Activated naive CD8-positive, alpha-beta T cell treated with anti-CD3 and anti-CD28 coated beads, Interleukin-2, amount 10 ng/mL, durations not matched to agents 7 days and 5 days (primary cell): ENCODE data around the gene PODNL1. TPM values are rescaled to one million over a fixed set of nuclear protein-coding genes. Genes with fewer than 3 reads are reported as not detected.
"Not testable (repeated sequence)": the region's sequence is repeated elsewhere in the genome, so short reads cannot be mapped to it uniquely, and the experiment has no call there.

Experiments used
- ATAC-seq: fragments of 150-1000 bp; cut with Tn5 transposase; one replicate; pipeline ENCODE4 v1.10.0; 2021; ENCODE audit warnings: low read depth, moderate library complexity
- POLR2A ChIA-PET: fragments of 350-600 bp; sonication (Branson Sonifier 250); formaldehyde crosslinking; loops from one replicate; lab custom pipeline; 2021; ENCODE audit warnings: antibody characterized with exemption; lab: Charles Lee
- DNase-seq: peaks from one replicate; pipeline ENCODE4 v3.0.0; 2021
- H3K27ac Mint-ChIP-seq: one replicate; pipeline ENCODE4 v1.8.0; 2022; ENCODE audit warnings: mild to moderate bottlenecking, mixed read lengths
- H3K27me3 Mint-ChIP-seq: one replicate; pipeline ENCODE4 v1.8.0; 2022; ENCODE audit warnings: mild to moderate bottlenecking, moderate library complexity, mixed read lengths
- H3K36me3 Mint-ChIP-seq: one replicate; pipeline ENCODE4 v1.8.0; 2021; ENCODE audit warnings: mild to moderate bottlenecking, mixed read lengths
- H3K4me1 Mint-ChIP-seq: one replicate; pipeline ENCODE4 v1.8.0; 2021; ENCODE audit warnings: mixed read lengths
- H3K4me3 Mint-ChIP-seq: one replicate; pipeline ENCODE4 v1.8.0; 2022; ENCODE audit warnings: mild to moderate bottlenecking, moderate library complexity, mixed read lengths
- H3K9me3 Mint-ChIP-seq: one replicate; pipeline ENCODE4 v1.8.0; 2021; ENCODE audit warnings: mixed read lengths
- total RNA-seq, 2 experiments: library from RNA; stranded (reverse); gene quantifications; one replicate each; pipeline ENCODE4 v1.2.3, GENCODE V29; 2021

The PODNL1 gene
- total RNA-seq, 2 experiments from 2014 or later: 1.2 to 1.4 TPM

GRCh38 chr19:13981021-13981420 lies 42.8 kb upstream of the PODNL1 start:
- ATAC-seq: no peak
- no peaks in the 10 kb centered on the region for H3K36me3 Mint-ChIP-seq
- H3K9me3 Mint-ChIP-seq: no peaks in the 10 kb centered on the region
- no peaks in the 10 kb centered on the region for H3K27me3 Mint-ChIP-seq
- no peak for DNase-seq
- H3K4me3 Mint-ChIP-seq: peak overlapping the region; percentile 62
- H3K4me1 Mint-ChIP-seq: peaks cover 57% of the 10 kb centered on the region
- POLR2A ChIA-PET: interaction anchor here (0.5 to 14.2 kb wide), 7 partner anchors 8 to 55 kb away, joined by 3 to 262 read pairs (median 4); partner anchors contain the start of genes IL27RA and RFX1
- H3K27ac Mint-ChIP-seq: peak overlapping the region; percentile 83

DNA sequence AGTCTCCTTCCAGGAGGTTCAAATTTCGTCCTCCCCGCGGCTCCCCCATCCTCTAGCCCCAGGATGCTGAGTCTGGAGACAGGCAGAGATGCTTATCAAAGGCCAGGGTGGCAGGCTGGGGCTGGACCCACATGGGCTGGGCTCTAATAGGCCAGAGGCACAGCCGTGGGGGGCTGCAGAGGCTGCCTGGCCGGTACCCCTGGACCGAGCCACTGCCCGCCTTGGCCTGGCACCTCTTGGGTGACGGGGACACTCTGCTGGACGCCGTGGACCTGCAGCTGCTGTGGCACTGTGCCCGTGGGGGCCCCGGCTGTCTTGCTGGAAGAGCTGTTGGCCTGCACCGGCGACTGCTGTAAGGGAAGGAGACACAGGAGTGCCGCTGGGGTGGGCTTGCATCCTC lies 42.1 kb upstream of the PODNL1 start:
- H3K9me3 Mint-ChIP-seq: no peaks in the 10 kb centered on the region
- H3K27ac Mint-ChIP-seq: no peak overlapping the region
- peaks cover 50% of the 10 kb centered on the region for H3K4me1 Mint-ChIP-seq
- no peak overlapping the region for H3K4me3 Mint-ChIP-seq
- no peak for ATAC-seq
- no peaks in the 10 kb centered on the region for H3K27me3 Mint-ChIP-seq
- DNase-seq: no peak
- POLR2A ChIA-PET: interaction anchor here (1.2 to 14.2 kb wide), 3 partner anchors 12 to 98 kb away, joined by 3 to 262 read pairs (median 3); partner anchors contain the start of gene RFX1
- no peaks in the 10 kb centered on the region for H3K36me3 Mint-ChIP-seq

GRCh38 chr19:13979686-13980085 lies 41.5 kb upstream of the PODNL1 start:
- Mint-ChIP-seq H3K4me1 (peaks cover 46% of the 10 kb centered on the region), H3K36me3 (no peaks in the 10 kb centered on the region), H3K27ac (peak overlapping the region; percentile 79), H3K9me3 (no peaks in the 10 kb centered on the region), H3K27me3 (no peaks in the 10 kb centered on the region), H3K4me3 (peak overlapping the region; percentile 60)
- POLR2A ChIA-PET: interaction anchor here (1.3 to 14.2 kb wide), 6 partner anchors 18 to 402 kb away, joined by 3 to 262 read pairs (median 8); partner anchors contain the start of genes ADGRE5, IL27RA and RFX1
- DNase-seq (no peak), ATAC-seq (no peak)

DNA sequence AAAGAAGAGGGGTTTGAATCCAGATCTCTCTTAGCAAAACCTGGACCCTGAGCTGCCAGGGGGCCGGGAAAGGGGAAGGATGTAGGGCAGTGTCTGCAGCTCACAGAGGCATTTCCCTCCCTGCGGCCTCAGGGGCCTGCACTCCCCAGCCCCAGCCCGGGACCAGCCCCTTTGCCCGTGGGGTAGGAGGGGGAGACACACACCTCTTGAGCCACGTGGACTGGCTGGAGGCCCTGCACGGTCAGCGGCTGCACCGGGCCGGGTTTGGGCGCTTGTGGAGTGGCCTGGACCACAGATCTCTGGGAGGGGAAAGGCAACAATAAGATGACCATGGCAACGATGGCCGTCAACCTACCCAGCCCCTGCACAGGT lies 41.0 kb upstream of the PODNL1 start:
- H3K4me1 Mint-ChIP-seq: peaks cover 46% of the 10 kb centered on the region
- peaks cover 2% of the 10 kb centered on the region for H3K36me3 Mint-ChIP-seq
- H3K4me3 Mint-ChIP-seq: peak overlapping the region; percentile 60
- ATAC-seq (no peak), DNase-seq (no peak)
- peak overlapping the region; percentile 79 for H3K27ac Mint-ChIP-seq
- no peaks in the 10 kb centered on the region for H3K9me3 Mint-ChIP-seq
- H3K27me3 Mint-ChIP-seq: no peaks in the 10 kb centered on the region
- POLR2A ChIA-PET: interaction anchor here (0.6 to 14.2 kb wide), 8 partner anchors 17 to 1038 kb away, joined by 3 to 262 read pairs (median 5); partner anchors contain the start of genes ADGRE5, DCAF15, IL27RA and RFX1

- DNase-seq: peak; percentile 59
- POLR2A ChIA-PET: interaction anchor here (0.6 to 14.2 kb wide), 8 partner anchors 15 to 1038 kb away, joined by 3 to 262 read pairs (median 5); partner anchors contain the start of genes ADGRE5, DCAF15, IL27RA and RFX1
- peak overlapping the region; percentile 60 for H3K4me3 Mint-ChIP-seq
- H3K27me3 Mint-ChIP-seq: no peaks in the 10 kb centered on the region
- H3K9me3 Mint-ChIP-seq: no peaks in the 10 kb centered on the region
- H3K36me3 Mint-ChIP-seq: peaks cover 5% of the 10 kb centered on the region
- ATAC-seq: peak; percentile 16
- peaks cover 47% of the 10 kb centered on the region for H3K4me1 Mint-ChIP-seq
- H3K27ac Mint-ChIP-seq: peak overlapping the region; percentile 60
Measured at GRCh38 chr19:13978351-13979243, 40.4 kb upstream of the PODNL1 start.

- H3K4me3 Mint-ChIP-seq: peak overlapping the region; percentile 30
- H3K27me3 Mint-ChIP-seq: no peaks in the 10 kb centered on the region
- no peaks in the 10 kb centered on the region for H3K9me3 Mint-ChIP-seq
- peaks cover 41% of the 10 kb centered on the region for H3K4me1 Mint-ChIP-seq
- peaks cover 5% of the 10 kb centered on the region for H3K36me3 Mint-ChIP-seq
- no peak for ATAC-seq
- POLR2A ChIA-PET: interaction anchor here (2.0 to 14.2 kb wide), 4 partner anchors 16 to 54 kb away, joined by 7 to 262 read pairs (median 12); partner anchors contain the start of genes IL27RA and RFX1
- H3K27ac Mint-ChIP-seq: peak overlapping the region; percentile 60
- no peak for DNase-seq
Measured at GRCh38 chr19:13977803-13978202, 39.6 kb upstream of the PODNL1 start.

- Mint-ChIP-seq H3K9me3 (no peaks in the 10 kb centered on the region), H3K36me3 (peaks cover 7% of the 10 kb centered on the region), H3K27ac (no peak overlapping the region), H3K4me3 (no peak overlapping the region), H3K27me3 (no peaks in the 10 kb centered on the region), H3K4me1 (peaks cover 29% of the 10 kb centered on the region)
- no peak for DNase-seq
- ATAC-seq: no peak
- POLR2A ChIA-PET: interaction anchor here (1.0 to 14.2 kb wide), 3 partner anchors 9 to 27 kb away, joined by 3 to 262 read pairs (median 4); partner anchors contain the start of gene RFX1
Measured at GRCh38 chr19:13976446-13976845, 38.2 kb upstream of the PODNL1 start.

- ATAC-seq (no peak), DNase-seq (no peak)
- peaks cover 23% of the 10 kb centered on the region for H3K4me1 Mint-ChIP-seq
- peaks cover 7% of the 10 kb centered on the region for H3K36me3 Mint-ChIP-seq
- H3K27ac Mint-ChIP-seq: peak overlapping the region; percentile 35
- H3K4me3 Mint-ChIP-seq: no peak overlapping the region
- POLR2A ChIA-PET: interaction anchor here (1.1 kb wide), 2 partner anchors 23 kb away, joined by 3 read pairs; no protein-coding TSS in a partner anchor
- no peaks in the 10 kb centered on the region for H3K9me3 Mint-ChIP-seq
- no peaks in the 10 kb centered on the region for H3K27me3 Mint-ChIP-seq
Measured at GRCh38 chr19:13975870-13976269, 37.7 kb upstream of the PODNL1 start.

DNA sequence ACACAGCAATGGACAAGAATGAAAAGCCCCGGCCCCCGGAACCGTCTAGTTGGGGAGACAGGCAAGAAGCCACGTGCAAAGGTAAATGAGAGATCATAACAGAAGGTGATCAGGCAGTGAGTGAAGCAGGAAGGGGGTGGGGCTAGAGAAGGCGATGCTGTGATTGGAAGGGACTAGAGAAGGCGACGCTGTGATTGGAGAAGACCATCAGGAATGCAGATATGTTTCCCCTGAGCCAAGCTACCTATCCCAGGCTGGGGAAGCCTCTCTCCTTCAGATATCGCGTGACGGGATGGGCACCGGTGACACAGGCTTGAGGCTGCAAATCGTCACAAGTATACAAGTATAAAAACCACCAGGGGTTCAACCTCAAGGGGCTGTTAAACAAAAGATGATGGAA lies 35.9 kb upstream of the PODNL1 start:
- Mint-ChIP-seq H3K4me3 (no peak overlapping the region), H3K36me3 (peaks cover 8% of the 10 kb centered on the region), H3K4me1 (peaks cover 10% of the 10 kb centered on the region), H3K27me3 (no peaks in the 10 kb centered on the region), H3K9me3 (no peaks in the 10 kb centered on the region), H3K27ac (peak overlapping the region; percentile 39)
- POLR2A ChIA-PET: interaction anchor here (0.5 to 0.8 kb wide), 3 partner anchors 21 to 81 kb away, joined by 3 to 5 read pairs (median 3); partner anchors contain the start of gene DCAF15
- peak; percentile 66 for ATAC-seq
- DNase-seq: no peak

DNA sequence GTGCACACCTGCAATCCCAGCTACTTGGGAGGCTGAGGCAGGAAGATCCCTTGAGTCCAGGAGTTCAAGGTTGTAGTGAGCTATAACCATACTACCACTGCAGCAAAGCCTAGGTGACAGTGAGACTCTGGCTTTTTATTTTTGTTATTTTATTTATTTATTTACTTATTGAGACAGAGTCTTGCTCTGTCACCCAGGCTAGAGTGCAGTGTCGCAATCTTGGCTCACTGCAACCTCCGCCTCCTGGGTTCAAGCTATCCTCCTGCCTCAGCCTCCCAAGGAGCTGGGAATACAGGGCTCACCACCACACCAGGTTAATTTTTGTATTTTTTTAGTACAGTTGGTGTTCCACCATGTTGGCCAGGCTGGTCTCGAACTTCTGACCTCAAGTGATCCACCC lies 35.3 kb upstream of the PODNL1 start:
- peaks cover 11% of the 10 kb centered on the region for H3K36me3 Mint-ChIP-seq
- not testable (repeated sequence) for H3K9me3 Mint-ChIP-seq, DNase-seq, H3K4me3 Mint-ChIP-seq, H3K27ac Mint-ChIP-seq, ATAC-seq, H3K27me3 Mint-ChIP-seq
- peaks cover 10% of the 10 kb centered on the region for H3K4me1 Mint-ChIP-seq
- POLR2A ChIA-PET: interaction anchor here (0.5 to 1.1 kb wide), 3 partner anchors 15 to 296 kb away, joined by 3 to 5 read pairs (median 3); partner anchors contain the start of gene DCAF15

- H3K27me3 Mint-ChIP-seq: no peaks in the 10 kb centered on the region
- DNase-seq (no peak), ATAC-seq (no peak)
- H3K36me3 Mint-ChIP-seq: peaks cover 11% of the 10 kb centered on the region
- POLR2A ChIA-PET: interaction anchor here (0.5 to 1.1 kb wide), 3 partner anchors 14 to 297 kb away, joined by 3 to 5 read pairs (median 3); no protein-coding TSS in a partner anchor
- H3K9me3 Mint-ChIP-seq: no peaks in the 10 kb centered on the region
- H3K4me1 Mint-ChIP-seq: peaks cover 6% of the 10 kb centered on the region
- H3K4me3 Mint-ChIP-seq: no peak overlapping the region
- H3K27ac Mint-ChIP-seq: peak overlapping the region; percentile 30
Measured at GRCh38 chr19:13972368-13973155, 34.3 kb upstream of the PODNL1 start.

DNA sequence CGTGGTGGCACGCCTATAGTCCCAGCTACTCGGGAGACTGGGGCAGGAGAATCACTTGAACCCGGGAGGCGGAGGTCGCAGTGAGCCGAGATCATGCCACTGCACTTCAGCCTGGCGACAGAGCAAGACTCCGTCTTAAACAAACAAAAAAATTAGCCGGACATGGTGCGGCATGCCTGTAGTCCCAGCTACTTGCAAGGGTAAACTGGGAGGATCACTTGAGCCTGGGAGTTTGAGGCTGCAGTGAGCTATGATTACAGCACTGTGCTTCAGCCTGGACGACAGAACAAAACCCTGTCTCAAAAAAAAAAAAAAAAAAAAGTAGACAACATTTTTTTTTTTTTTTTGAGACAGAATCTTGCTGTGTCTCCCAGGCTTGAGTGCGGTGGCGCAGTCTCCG lies 33.7 kb upstream of the PODNL1 start:
- H3K27ac Mint-ChIP-seq, ATAC-seq, H3K4me1 Mint-ChIP-seq, H3K4me3 Mint-ChIP-seq, H3K27me3 Mint-ChIP-seq, DNase-seq, H3K9me3 Mint-ChIP-seq: not testable (repeated sequence)
- peaks cover 11% of the 10 kb centered on the region for H3K36me3 Mint-ChIP-seq
- POLR2A ChIA-PET: interaction anchor here (0.7 to 1.2 kb wide), 2 partner anchors 15 to 34 kb away, joined by 3 to 5 read pairs; partner anchors contain the start of gene RFX1
